Stimulated activated CD4-positive, alpha-beta T cell treated with anti-CD3 and anti-CD28 coated beads, Interleukin-12 subunit alpha, Interleukin-12 subunit beta, amount 100 ng/mL, for 24 hours (primary cell): ENCODE data around the gene RNF217.
"Not testable (repeated sequence)": the region's sequence is repeated elsewhere in the genome, so short reads cannot be mapped to it uniquely, and the experiment has no call there.

Experiments used
- DNase-seq, 2 experiments: peaks; one replicate each; pipeline ENCODE4 v3.0.0-alpha.2; 2020; ENCODE audit warnings: low read depth in 2 of 2

RNF217 gene

DNA sequence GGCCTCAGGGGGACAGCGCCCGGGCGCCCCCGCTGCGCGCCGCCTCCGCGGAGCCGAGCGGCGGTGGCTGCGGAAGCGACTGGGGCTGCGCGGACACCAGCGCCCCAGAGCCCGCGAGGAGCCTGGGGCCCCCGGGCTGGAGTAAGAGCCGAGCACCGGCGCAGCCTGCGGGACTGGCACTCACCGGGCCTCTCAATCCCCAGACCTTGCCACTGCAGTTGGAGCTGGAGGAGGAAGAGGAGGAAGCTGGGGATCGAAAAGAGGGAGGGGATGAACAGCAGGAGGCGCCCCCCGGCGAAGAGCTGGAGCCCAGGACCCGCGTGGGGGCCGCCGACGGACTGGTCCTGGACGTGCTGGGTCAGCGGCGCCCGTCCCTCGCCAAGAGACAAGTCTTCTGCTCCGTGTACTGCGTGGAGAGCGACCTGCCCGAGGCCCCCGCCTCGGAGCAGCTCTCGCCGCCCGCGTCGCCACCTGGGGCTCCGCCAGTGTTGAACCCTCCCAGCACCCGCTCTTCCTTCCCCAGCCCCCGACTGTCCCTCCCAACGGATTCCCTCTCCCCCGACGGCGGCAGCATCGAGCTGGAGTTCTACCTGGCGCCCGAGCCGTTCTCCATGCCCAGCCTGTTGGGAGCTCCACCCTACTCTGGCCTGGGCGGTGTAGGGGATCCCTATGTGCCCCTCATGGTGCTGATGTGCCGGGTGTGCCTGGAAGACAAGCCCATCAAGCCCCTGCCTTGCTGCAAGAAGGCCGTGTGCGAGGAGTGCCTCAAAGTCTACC lies 590 bp downstream of the RNF217 start:
- DNase-seq = no peak

DNA sequence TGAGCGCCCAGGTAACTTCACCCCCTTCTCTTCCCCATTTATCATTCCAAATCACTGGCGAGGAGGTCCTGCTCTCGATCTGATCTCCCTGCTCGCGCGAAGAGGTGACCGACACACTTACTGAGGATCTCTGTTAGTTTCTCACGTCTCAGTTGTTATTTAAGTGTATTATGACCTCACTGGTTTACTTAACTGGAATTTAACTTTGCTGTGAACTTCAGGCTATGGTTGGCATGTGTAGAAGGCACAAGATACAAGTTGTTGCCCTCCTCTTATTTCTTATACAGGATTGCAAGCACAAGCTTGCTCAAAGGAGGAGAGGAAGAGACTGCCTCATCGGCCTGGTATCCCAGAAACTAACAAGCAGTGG lies 1.2 kb downstream of the RNF217 start:
- DNase-seq = no peak

DNA sequence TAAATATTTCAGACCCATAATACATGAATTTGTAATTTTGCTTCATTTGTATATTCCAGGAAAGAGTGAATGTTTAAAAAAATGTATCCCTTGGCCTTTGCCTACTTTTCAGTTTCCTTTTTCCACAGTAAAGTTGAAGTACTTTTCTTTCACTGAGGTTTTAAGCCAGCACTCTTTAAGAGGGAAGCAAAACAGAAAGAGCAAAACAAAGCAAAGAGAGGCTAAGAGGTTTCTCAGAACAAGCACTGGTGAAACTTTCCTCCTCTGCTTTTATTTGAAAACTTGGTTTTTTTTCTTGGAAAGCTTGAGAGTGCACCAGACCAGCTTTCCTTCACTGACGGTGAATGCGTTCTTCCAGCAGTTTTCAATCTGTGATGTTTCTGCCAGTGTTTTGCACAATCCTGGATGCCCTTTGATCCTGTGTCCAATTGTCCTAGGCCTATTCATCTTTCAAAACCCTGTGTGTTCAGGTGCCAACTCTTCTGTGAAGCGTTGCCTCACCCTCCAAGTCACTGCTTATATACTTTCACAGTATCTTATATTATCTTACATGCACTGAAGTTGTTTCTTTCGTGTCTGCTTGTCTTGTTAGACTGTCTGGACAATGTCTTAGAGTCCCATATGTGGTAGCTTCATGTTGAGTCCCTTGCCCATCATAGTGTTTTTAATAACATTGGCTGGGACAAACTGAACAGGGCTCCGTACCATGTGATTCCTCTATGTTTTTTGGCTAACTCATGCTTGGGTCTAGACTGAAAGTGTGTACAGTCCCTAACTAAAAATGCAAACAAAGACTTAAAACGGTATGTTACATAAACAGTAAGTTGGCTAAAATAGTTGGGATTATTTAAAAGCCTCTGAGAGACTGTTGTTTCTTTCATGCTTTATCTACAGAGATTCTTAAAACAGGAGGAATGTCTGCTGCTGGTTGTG lies 1.9 kb downstream of the RNF217 start:
- no peak for DNase-seq

DNA sequence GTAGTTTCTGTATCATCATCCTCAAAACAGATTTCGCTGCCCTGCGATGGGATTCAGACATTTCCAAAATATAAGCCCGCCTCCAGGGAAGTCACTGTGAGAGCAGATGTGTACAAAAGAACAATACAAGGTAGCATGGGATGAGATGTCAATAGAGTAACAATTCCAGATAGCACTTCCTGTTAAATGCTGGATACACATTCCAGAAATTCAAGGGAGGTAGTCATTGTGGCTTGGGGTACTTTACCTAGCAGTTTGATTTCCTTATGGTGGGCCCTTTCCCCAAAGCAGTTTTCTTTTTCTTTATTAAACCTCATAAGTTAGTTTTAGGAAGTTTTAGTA lies 2.5 kb downstream of the RNF217 start:
- no peak for DNase-seq

DNA sequence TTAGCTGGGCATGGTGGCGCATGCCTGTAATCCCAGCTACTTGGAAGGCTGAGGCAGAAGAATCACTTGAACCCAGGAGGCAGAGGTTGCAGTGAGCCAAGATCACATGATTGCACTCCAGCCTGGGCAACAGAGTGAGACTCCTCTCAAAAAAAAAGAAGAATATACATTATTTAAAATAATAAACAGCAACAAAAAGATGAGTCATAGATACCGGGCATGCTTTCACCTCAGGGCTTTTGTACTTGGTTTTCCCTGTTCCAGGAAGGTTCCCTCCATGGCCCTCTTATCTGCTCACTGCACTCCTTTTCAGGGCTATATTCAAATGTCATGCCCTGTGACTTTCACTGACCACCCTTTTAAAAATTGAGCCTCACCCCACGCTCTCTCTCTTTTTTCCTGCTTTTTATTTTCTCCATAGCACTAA lies 3.2 kb downstream of the RNF217 start:
- DNase-seq = not testable (repeated sequence)

DNA sequence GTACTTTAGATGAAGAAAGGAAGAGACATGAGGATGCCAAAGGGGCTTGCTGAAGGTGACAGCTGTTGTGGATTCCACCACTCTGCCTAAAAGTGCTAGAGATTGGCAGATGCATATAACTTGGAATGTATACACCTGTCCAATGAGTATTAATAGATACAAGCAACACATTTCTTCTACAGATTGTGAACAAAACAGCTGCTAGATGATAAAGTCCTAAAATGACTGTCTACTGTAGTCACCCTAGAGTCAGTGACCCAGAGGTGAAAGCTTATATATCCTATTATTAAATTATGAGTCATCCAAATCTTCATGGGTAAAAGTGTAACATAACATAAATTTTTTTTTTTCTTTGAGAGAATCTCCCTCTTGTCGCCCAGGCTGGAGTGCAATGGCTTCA lies 5.2 kb downstream of the RNF217 start:
- DNase-seq = no peak

DNA sequence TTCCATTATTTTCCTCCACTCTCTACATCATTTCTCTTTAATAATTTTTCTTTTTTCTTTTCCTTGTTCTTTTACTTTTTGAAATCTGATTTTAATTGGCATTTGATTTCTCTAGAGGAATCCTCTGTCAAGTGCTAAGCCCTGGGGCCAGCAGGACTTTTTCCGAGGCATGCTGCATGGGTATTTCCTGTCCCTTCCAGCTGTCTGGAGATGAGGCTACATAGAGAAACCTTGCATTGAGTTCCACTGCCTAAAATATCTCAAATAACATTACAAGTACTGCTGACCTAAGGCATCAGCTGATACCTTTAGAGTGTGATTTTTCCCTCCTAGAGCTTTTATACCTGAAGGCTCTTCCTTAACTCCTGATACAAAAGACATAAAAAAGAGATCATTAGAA lies 6.2 kb downstream of the RNF217 start:
- DNase-seq = no peak

DNA sequence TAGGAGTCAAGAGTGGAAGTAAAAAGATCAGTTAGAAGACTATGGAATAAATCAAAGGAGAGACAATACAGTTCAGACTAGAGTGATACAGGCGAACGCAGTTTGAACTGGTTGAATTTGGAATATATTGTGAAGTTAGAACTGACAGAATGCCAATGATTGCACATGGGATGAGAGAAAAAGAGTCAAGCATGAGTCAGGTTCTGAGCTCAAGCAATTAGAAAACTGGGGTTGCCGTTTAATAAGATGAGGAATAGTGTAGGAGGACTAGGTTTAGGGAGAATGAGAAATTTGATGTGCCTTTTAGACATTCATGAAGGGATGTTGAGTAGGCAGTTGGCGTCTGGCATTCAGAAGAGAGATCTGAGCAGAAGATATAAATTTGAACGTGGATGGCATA lies 8.0 kb downstream of the RNF217 start:
- no peak for DNase-seq

DNA sequence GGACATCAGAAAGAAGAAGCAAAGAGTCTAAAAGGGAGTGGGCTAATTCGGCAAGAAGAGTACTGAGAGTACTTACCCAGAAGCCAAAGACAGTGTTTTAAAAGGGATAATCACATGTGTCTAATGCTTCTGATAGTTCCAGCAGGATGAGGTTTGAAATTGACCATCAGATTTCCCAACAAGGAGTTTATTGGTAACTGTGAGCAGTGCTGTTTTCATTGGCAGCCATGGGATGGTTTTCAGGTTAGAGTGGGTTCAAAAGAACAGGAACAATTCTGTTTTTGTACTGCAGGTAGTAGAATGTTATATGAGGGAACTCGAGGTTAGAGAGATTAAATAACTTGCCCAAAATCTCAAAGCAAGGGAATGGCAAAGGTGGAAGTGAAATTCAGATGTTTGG lies 8.5 kb downstream of the RNF217 start:
- DNase-seq = no peak

DNA sequence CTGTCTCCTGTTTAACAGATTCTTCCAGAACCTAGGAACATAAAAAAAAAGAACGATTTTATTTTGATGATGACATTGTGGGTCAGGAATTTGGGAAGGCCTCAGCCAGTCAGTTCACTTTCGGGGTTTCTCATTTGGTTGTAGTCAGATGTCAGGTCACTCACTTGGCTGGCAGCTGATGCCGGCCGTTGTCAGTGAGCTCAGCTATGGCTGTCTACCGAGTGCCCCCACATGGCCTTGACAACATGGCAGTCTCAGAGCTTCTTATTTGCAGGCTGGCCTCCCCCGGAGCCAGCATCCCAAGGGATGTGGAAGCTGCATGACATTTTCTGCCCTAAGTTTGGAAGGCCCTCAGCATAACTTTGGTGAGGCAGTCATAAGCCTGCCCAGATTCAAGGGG lies 11.5 kb downstream of the RNF217 start:
- DNase-seq = no peak

DNA sequence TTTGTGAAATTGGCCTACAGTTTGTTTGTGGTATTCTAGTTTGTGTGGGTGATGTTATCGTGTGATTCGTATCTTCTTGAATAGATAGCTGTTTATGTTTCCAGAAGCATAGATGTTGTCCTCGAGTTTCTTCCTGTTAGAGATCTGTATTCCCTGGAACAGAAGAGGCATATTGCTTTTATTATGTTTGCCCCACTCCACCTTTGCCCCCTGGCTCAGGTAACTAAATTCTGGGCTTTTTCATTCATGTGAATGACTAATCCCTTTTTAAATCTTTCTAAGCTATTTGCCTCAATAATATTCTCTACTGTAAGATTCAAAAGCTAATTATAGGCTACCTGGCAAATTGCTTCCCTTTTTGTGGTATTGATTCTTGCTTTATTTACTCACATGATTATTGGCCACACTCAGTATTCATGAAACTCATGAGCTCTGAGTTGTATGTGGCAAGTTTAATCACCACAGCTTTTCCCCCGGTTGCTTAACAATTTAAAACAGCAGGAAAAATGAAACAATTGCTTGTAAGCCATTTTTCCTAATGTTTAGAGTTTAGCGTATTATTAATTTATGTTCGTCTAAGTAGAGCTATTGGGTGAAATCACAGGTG lies 12.6 kb downstream of the RNF217 start:
- DNase-seq = no peak

DNA sequence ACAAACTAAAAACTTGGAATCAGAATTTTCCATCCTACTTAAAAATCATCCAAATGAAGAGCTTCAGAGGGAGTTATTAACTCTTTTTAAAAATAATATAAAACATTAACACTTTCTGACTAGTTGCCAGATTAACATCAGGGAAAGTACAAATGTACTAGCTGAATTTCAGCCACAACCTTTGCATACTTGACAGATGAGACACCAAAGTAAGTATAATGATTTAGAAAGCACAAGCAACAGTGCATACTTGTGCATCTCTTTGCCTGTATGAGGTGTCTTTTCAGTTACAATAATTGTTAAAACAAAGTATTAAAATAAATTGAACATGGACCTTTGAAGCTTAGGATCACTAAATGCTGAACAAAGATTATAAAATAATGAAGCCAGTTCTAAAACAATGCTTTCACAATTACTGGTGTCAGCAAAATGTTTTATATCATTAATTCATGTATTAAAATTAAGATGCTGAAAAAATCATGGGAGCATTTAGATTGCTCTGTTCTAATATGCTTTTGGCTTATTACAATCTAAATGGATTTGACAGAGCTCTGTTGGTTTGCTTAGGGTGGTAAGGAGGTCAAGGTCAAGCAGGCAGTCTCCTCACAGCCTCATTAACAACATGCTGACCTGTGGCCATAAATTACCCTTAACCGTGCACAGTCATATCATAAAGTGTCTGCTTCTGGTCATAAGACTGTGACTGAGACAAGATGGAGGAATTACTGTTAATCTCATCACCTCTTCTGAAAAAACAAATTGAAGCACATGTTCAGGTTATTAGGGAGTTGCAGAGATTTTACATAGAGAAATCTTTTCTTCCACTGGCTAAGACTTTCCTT lies 15.1 kb downstream of the RNF217 start:
- DNase-seq = no peak

DNA sequence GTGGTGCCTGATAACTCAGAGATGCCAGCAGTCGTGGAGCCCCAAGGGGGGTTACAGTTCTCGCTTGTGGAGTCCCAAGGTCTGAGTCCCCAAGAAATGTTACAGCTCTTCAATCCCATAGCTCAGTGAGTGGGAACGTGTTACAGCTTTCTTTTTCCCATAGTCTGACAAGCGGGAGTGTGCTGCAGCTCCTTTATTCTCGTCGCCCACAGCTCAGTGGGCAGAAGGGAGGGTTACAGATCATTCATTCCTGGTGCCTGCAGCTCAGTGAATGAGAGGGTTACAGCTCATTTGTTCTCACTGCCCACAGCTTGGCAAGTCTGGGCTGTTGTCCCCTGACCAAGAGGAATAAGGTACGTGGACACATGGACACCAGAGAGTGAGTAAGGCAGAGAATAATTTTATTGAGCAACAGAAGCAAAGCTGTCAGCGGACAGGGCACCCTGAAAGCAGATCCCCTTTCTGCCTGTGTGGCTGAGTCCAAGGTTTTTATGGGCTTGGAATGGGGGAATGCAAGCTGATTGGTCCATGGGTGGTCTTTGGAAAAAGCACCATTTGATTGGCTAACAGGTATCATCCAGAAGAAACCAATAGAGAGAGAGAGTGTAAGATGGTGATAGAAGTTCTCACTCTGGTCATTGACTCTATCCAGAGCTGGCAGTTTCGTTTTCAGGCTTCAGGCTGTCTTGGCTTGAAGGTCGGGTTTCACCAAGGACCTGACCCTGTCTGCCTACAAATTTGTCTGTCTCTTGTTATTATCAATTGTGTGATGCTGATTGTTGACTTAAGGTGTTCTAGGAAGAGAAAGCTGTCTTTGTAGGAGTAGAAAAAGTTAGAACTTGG lies 16.4 kb downstream of the RNF217 start:
- no peak for DNase-seq

DNA sequence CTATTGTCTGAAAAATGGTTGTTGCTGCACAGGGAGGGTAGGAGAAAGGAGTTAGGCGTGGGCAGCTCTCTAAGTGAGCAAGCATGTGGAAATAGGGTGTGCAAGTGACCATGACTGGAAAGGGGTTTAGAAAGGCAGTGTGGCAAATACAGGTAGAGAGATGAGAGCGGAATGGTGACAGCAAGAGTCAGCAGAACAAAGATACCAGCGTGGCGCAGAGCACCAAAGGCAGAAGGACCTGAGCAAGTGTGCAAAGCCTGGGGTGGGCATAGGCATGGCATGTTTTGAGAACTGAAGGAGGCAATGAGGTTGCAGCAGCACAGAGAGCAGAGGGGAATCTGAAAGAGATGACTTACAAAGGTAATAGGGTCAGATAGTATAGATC lies 17.0 kb downstream of the RNF217 start:
- no peak for DNase-seq

DNA sequence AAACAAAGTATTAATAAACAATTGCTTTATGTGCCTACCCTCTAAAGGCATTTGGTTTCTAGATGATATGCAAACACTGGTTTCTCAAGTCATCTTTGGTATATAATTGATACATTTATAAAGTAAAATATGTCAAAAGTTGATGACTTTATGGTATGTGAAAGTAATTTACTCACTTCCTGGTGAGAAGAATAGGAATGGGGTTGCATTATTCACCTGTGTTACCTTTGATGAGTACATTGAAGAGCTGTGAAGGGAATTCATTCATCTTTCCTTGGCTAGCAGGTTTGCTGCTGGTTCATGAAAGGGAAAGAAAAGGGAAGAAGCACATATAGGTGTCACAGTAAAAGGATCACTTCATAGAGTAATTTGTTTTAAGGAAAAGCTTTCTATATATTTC lies 20.4 kb downstream of the RNF217 start:
- no peak for DNase-seq

DNA sequence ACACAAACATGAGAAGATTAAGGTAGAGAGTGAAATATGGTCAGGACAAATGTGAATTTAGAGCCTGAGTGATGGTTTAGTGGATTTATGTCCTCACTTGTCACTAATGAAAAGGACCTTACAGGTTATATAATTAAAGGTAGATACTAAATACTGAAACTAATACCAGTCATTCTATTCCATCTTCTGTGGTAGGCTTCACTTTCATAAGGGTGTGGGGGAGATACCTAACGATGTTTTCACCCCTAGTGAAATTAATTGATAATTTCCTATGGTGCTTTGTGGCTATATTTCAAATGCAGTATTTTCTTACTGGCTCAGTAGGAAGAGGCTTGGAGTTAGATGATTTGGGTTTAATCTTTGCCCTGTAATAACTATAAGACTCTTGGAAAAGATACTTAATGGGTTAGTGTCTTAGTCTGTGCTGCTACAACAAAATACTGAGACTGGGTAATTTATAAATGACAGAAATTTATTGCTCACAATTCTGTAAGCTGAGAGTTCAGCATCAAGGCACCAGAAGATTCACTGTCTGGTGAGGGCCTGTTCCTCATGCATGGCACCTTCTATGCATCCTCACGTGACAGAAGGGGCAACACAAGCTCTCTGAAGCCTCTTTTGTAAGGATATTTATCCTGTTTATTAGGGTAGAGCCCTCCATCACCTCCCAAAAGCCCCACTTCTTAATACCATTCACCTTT lies 21.3 kb downstream of the RNF217 start:
- no peak for DNase-seq

DNA sequence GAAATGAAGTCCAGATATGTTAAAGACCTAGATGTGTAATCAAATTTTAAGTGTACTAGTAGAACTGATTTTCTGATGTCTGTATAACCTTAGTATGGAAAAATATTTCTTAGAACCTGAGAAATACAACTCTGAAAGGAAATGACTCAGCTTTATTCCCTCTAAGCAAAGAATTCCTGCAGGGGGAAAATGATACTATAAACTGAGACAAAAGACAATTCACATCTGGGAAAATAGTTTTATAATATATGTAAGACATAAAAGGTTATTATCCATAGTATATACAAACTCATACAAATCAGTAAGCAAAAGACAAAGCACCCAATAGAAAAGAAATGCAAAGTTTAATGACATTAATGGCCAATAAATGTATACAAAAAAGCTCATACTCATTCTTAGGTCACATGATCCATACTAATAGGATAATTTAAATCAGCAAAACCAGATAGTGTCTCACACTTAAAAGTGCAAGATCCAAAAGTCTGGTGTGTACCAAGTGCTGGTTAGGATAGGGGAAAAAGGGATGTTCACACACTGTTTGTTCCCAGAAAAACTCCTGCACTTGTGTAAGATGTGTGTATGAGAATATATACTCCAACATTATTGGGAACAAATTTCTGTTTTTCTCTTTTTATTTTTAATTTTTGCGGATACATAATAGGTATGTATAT lies 22.6 kb downstream of the RNF217 start:
- DNase-seq = no peak

DNA sequence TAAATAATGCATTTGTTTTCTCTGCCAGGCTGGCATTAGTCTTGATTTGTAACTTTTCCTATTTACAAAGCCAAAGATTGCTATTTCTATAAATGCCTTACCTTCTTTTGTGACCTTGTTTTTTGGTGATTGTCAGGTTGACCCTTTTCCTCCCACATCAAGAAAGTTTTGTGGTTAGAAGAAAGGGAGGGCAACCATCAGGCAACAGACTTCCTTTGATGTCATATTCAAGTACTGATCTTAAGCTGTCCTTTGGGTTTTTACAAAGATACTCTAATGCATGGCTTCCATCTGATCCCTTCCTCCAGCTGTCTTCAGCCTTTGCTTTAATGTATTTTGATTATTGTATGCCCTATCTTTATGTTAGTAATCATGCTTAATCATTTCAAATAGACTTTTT lies 23.9 kb downstream of the RNF217 start:
- no peak for DNase-seq

DNA sequence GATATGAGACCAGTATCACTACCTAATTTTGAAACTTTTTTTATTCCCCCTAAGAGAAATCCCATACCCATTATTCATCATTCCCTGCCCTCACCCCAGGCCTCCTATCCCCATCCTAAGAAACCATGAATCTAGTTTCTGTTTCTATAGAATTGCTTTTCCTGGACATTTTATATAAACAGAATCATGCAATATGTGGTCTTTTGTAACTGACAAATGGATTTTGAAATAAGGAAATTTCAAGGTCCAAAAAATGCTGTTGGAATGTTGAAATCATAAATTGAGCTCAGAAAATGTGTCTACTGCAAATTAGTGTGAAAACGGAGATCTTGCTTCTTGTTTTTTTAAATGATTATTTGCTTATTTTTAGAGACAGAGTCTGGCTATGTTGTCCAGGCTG lies 25.1 kb downstream of the RNF217 start:
- no peak for DNase-seq
